SW 1271 (cell line): ENCODE data around the gene C22orf15.

Experiments
- DNase-seq, 2 experiments: peaks; one replicate each; lab custom pipeline; 2025; lab: John Stamatoyannopoulos, UW

C22orf15 gene

DNA sequence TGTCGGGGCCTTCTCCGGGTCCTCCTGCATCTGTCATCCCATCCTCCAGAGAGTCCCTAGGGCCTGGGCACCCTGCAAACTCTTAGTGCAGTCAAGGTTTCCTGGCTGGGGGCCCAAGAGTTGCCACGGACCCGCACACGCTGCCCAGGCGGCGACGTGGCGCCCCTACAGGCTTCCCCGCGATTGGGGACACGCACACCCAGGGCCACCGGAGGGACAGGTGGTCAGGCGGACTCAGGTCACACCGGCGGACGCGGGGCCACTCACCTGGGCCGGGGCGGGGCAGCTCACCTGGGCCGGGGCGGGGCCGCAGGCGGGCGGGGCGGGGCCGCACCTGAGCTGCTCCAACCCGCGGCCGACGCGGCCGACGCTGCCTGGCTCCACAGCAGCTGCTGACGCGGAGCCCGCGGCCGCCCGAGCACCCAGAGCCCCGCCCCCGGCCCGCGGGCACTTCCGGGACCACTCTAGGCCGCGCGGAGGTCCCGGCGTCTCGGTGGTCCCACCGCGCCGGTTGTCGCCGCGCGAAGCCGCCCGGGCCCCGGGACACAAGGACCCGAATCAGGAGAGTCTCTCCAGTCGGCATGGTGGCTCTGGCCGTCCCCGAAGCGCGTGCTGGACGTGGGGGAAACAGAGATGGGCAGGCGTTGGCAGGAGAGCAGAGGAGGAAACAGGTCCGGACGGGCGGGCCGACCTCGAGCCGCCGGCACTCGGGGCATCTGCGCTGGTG is 11.9 kb upstream of the C22orf15 start, which contains the start of gene ZNF70:
TSS of gene ZNF70 (minus strand) at position 399 of the 727 bp plus-strand sequence. CDS start 5,972 bp downstream, outside the sequence.
- DNase-seq, result peak; percentile 45 to 70

DNA sequence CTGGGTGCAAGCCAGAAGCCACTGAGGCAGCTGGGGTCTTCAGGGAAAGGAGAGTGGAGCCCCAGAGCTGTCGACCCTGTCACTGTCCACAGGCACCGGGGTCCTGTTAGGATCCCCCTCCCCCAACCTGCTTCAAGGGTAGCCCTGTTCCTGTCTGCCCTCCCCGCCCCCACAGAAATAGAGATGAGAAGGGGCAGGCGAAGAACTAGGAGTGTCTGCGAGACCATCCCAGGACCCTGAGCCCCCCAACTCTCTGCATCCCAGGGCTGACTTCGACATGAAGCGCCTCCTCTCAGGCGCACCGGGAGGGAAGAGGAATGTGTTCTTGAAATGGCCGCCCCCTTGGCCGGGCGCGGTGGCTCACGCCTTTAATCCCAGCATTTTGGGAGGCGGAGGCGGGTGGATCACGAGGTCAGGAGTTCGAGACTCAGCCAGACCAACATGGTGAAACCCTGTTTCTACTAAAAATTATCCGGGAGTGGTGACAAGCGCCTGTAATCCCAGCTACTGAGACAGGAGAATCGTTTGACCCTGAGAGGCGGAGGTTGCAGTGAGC is 11.3 kb upstream of the C22orf15 start:
- DNase-seq, result peak in 1 of 2 experiments; percentile 18

DNA sequence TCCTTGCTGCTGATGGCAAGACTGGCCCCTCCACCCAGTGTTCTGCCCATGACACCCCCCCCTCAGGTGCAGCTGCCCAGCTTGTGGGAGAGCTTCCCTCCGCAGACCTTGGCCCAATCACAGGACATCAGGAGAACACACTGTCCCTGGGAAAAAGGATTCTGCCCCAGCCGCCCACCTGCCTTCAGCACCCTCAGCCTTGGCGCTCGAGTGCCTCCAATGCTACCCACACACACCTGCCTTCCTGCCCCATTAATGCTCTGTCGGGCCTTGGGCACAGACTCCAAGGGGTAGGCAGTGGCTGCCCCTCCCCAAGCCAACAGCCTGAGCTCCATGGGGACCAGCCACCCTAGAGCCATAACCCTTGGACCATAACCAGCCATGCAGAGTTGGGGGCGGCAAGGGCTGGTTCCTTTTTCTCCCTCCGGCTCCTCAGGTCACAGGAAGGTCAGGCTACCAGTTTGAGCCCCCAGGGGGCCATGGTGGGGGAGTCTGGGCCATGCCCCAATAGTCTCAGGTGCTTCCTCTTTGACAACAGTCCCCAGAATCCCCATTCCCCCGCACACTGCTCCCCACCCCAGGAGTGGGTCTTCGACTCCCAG is 10.6 kb upstream of the C22orf15 start:
- no peak for DNase-seq

DNA sequence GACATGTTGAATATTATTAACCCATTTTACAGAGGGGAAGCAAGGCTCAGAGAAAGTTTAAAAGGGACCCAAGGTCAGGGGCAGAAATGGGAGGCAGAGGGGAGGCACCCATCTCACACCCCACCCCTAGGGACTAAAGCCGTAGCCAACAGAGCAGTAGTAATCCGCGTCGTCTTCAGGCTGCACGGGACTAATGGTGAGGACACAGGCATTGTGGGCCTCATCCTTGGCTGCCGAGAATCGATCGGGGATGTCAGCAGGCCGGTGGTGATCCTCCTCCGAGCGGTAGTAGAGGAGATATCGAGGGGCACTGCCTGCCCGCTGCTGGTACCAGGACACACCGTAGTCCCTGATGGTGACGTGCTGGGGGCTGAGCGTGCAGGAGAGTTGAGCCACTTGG is 10.0 kb upstream of the C22orf15 start:
- DNase-seq, result no peak

DNA sequence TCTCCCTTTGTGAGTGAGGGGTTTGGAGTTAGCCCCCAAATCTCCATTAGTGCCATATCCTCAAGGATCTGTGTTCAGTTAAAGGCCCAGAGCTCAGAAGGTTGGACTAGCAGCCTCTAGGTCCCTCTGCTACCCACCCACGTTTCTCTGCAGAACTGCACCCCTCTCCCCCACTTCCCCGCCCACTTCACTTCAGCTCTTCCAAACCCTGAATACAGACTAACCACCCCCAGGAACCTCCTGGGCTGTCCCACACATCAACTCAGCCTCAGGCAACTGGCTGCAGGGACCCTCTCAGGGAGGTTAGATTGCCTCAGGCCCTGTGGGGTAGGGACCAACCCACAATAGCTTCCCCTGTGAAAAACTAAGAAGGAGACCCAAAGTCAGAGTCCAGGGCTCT is 9.4 kb upstream of the C22orf15 start:
- no peak for DNase-seq

DNA sequence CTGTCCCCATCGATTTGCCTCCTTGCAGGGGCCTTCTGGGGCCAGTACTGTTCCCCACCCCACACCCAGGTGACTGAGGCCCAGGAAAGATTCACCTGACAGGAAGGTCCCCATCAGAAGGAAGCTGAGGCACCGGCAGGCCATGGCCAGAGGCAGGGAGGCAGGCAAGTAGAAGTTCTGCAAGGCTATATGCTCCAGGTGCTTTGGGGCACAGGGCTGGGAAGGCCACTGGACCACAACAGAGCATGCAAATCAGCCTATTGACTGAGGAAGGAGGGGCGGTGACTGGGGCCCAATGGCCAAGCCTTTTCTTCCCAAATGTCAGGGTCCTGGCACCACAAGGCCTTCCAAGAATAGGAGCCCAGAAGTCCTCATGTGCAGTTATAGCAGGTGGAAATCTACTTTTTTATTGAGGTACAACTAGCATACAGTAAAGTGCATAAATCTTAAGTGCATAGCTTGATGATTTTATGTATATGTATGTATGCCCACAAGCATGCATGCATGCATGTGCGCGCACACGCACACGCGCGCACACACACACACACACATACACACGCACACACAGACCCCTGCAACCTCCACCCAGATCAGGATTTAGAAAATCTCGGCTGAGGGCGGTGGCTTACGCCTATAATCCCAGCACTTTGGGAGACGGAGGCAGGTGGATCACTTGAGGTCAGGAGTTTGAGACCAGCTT is 8.4 kb upstream of the C22orf15 start, which contains the start of gene VPREB3:
TSS of gene VPREB3 (minus strand) at position 206 of the 700 bp plus-strand sequence. CDS start at position 144, 62 bp downstream.
- DNase-seq, result no peak

DNA sequence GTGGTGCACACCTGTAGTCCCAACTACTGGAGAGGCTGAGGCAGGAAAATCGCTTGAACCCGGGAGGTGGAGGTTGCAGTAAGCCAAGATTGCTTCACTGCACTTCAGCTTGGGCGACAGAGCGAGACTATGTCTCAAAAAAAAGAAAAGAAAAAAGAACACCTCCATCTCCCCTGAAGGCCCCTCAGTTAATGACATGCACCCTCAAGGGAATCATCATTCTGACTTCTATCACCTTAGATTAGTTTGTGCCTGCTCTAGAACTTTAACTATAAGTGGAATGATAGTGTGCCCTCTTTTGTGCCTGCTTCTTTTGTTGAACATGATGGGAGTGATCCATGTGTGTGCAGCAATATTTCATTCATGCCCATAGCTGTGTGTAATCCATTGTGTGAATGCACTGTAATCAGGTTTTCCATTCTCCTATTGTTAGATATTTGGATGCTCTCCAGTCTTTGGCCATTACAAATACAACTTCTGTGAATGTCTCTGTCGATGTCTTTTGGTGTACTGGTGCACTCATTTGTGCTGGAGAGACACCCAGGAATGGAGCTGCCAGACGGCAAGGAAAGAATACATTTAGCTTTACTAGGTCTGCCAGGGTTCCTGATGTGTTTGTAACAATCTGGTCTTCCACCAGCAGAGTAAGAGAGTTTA is 7.7 kb upstream of the C22orf15 start:
- DNase-seq, result peak in 1 of 2 experiments; percentile 7

DNA sequence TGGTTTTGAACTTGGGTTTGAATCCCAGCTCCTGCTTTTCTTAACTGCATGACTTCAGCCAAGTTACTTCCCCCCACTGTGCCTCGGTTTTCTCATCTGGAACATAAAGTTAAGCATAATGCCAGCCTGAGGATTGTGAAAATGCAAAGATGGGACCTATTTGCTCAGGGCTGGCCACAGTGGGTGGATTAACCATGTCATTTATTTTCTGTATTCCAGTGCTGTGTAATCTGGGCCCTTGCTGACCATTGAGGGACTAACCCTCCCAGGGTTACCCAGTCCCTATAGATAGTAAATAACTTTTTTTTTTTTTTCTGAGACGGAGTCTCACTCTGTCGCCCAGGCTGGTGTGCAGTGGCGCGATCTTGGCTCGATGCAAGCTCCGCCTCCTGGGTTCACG is 7.1 kb upstream of the C22orf15 start:
- no peak for DNase-seq

DNA sequence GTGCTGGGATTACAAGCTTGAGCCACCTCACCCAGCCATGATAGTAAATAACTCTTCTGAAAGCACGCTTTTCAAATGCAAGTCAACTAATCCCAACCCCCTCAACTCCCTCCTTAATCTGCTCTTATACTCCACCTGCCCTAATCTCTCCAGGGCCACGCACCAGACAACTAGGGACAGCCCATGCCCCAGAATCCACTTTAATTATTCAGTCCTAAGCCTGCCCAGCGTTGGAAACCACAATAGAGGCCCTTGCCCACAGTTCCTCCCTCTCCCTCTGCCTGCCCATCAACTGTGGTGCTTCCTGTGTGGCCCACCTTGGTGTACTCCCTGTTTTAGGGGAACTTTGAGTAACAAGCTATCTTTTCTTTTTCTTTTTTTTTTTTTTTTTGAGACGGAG is 5.9 kb upstream of the C22orf15 start:
- DNase-seq, result no peak

DNA sequence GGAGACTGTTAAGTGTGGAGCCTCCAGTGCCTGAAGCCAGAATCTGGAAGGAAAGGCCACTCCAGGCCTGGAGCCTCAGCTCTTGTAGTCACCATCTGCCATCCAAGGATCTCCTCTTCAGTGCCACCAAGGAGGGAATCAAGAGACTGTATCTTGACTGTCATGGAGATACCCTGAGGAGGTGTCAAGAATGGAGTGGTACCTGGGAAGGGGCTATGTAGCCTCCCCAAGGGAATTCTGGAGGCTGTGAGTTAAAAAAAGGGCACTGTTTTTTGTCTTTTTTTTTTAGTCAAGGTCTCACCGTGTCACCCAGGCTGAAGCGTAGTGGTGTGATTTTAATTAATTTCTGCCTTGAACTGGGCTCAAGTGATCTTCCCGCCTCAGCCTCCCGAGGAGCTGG is 3.2 kb upstream of the C22orf15 start:
- no peak for DNase-seq

DNA sequence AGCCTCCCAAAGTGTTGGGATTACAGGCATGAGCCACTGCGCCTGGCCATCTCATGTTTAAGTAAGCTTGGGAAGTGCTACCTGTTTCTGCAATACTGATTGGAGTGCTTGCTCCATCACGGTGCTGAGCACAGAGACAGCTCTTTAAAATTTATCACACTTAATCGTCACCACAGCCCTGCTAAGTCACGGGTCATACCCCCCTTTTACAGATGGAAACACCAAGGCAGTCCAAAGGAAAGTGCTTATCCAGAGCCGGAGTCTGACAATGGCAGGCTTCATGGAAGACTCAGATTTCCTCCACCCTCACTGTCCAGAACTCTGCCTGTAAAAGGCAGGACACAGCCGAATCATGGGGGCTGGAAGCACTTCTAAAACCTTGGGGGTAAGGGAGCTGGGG is 2.7 kb upstream of the C22orf15 start:
- DNase-seq, result no peak

DNA sequence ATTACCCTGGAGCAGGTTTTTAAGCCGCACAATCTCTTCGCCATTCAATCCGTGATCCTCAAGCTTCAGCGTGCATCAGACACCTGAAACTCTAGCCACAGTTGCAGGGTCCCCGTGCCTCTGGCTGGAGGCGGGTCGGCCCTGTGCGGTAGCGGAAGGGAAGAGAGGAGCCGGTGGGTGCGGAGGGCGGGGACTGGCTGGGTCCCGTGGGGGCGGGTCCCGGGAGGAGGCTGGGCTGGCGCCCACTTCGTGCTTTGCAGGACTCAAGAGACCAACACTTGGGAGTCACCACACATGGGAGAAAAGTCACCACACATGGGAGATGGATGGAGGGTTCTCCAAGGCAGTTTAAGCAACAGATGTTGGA is 772 bp downstream of the C22orf15 start:
- DNase-seq, result no peak

DNA sequence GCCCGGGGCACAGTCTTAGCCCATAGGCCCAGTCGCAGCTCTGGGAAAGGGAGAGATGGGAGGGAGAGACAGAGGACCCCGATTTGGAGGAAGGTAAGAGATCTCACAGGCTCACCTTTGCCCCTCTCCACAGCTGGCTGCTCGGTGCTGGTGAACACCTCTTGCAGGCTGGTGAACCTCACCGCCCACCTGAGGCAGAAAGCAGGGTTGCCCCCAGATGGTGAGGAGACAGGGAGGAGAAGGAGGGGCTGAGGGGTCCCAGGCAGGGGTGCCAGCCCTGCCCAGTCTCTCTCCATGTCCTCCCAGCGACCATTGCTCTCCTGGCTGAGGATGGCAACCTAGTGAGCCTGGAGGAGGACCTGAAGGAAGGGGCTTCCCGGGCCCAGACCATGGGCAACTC is 1.2 kb downstream of the C22orf15 start:
- no peak for DNase-seq

DNA sequence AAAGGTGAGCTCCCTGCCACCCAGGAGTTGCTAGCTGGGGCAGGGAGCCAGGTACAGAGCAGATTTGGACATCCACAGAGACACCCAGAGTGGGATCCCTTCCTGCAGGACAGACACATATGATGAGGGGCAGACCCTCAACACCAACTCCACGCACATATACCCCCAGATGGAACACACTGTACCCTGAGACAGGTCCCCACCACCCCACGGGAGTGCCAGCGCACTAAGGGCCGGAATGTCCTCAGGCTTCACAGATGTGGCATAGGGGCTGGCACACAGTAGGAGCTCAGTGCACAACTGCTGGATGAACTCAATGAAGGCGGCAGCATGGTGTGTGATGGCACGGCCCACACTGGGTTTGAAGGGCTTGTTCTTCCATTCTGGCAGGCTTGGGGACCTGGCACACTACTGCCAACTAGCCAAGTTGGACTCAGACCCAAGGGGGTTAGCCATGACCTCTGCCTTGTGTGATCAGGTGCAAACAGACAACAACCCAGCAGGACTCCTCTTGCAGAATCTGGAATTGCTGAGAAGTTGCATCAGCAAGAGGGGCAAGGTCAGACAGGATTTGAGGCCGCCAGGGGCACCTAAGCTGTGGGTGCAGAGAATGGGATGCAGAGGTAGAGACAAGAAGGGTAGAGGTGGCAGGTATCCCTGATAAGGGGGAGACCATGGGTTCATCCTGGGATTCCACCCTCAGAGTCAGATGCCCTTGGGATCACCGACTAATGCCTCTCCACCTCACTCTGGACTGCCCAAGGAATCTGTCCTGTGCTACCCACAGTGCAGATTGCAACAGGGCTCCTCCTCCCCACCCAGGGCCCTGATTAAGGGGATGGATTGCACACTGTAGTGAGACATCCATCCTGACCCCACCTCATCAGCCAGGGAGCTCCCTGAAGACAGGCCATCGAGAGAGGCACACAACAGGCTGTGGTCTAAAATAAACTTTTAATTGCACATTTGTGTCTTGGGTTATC is 2.4 kb downstream of the C22orf15 start:
- DNase-seq, result no peak

DNA sequence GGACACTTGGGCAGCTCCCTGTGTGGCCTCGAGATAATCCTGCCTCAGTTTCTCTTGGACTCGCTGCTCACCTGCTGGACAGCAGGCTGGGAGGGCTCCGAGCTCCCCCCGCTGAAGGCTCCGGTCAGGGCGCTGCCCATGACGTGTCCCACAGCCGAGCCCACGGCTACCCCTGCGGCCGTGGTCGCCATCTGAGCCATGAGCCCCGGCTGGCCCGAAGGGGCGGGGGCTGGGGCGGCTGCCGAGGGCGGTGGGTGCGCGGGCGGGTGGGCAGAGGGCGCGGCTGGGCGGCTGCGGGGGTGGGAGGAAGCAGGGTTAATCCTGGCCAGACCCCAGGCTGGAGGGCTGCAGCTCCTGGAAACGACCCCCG is 4.5 kb downstream of the C22orf15 start:
- no peak for DNase-seq

DNA sequence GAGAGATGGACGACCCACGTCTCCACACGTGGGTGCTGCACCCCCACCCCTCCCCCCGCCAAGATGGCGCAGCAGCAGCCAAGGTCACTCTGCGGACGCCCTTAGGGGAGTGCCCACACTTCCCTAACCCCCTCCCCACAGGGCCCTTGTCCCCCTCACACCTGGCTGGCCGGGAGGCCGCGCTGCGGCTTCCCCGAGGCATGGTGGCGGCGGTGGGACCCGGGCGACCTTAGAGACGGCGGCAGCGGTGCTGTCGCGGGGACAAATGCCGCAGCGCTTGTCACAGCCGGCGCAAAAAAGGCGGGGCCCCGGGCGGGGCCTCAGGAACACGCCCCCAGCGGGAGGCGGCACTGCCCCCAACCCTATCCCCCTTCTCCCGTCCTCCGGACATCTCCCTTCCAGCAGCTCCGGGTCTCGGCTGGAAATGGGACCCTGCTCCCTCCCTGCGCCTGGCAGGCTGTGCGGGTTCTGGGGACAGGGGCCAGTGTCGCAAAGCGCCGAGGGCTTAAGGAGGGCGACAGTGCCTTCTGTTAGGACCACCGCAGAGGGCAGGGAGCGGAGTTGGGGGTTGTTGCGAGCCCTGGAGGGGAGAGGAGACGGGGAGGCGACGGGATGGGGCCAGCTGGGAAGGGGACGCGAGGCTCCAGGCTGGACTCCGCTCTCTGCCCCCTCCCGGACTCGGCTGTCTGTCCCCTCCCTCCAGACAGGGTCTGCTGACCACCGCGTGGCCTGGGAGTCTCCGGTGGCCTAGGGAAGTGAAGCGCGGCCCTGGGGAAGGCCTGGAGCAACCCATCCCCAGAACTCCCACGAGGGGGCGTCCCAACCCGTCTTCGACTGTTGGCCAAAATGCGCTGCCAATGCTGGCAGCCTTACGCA is 5.1 kb downstream of the C22orf15 start, which contains the start of gene CHCHD10:
TSS of gene CHCHD10 (minus strand) at position 300 of the 876 bp plus-strand sequence. CDS start at position 202, 98 bp downstream.
- peak in 1 of 2 experiments; percentile 55 for DNase-seq

DNA sequence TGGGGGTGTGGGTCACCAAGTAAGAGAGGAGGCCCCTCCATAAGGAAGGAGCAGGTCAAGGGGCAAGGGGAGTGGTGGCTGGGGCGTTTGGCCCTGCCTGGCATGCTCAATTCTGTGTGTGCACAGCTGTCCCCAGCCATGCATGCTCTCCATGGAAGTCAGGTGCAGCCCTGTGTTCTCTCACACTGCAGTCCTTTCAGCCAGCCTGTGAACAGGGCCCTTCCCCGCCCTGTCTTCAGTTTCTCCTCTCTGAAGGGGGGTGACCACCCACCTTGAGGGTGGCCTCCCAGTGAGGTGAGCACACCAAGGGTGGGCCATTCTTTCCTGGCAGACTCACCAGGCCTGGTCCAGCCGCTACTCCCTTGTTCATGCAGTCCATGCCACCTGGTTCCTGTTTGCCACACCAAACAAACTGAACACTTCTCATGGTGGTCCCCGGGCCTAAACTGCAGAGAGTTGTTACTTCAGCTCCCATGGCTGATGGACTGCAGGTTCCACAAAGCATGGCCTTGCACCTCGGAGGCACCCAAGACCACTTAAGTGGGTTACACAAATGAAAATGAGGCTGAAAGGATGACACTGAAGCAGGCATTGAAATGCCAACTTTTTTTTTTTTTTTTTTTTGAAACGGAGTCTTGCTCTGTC is 6.7 kb downstream of the C22orf15 start:
- DNase-seq, result no peak

DNA sequence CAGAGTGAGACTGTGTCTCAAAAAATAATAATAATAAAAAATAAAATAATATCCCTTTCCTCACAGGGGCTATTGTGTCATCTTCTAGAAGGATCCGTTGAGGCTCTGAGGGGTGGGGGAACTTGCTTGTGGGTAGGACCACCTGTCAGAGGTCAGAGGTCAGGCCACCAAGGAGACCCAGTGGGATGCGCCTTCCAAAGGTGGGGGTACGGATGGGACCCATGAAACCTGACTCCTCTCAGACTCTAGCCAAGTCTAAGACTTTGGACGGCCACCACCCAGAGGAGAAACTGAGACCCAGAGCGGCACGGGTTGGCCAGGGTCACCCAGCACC is 9.5 kb downstream of the C22orf15 start:
- DNase-seq, result no peak
